ENCODE data around the gene STAP2.

GRCh38 chr19:4346020-4346383, 7.4 kb upstream of the STAP2 start:
- no peak for TF ChIP-seq CTCF (IDR thresholded peaks at IDR 0.05; ENCODE audit: insufficient read depth, low read length, poor library complexity, severe bottlenecking)
- no peak for TF ChIP-seq EZH2phosphoT487 (conservative IDR thresholded peaks at IDR 0.05; ENCODE audit: low read length)
